ENCODE results near the gene SMIM27. TPM values are rescaled to one million over a fixed set of nuclear protein-coding genes. Genes with fewer than 3 reads are reported as not detected.

Gene SMIM27
- total and polyA plus RNA-seq, 9 of the 15 experiments (the other 6 are each of a cell fraction or from before 2014, with no cell fraction given): 2.9 to 16.1 (median 7.9) TPM

DNA sequence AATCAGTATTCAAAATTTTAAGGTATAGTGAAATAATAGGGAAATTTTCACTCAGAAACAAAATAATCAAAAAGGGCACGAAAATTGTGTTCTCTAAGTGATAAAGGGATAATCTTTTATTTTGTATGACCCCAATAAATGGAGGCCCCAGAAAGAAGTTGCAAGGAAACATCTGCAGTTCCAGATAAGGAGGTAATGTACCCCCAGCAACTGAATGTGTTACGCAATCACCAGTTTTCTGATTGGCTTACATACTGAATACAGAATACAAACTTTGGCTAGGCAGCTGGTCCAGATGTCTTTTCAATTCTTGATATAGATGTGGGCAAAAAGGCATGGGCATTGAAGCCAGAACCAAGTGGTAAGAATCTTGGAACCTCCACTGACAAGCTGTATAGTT lies 2.0 kb downstream of the SMIM27 start (continued):
- TF ChIP-seq, protein P1, sequence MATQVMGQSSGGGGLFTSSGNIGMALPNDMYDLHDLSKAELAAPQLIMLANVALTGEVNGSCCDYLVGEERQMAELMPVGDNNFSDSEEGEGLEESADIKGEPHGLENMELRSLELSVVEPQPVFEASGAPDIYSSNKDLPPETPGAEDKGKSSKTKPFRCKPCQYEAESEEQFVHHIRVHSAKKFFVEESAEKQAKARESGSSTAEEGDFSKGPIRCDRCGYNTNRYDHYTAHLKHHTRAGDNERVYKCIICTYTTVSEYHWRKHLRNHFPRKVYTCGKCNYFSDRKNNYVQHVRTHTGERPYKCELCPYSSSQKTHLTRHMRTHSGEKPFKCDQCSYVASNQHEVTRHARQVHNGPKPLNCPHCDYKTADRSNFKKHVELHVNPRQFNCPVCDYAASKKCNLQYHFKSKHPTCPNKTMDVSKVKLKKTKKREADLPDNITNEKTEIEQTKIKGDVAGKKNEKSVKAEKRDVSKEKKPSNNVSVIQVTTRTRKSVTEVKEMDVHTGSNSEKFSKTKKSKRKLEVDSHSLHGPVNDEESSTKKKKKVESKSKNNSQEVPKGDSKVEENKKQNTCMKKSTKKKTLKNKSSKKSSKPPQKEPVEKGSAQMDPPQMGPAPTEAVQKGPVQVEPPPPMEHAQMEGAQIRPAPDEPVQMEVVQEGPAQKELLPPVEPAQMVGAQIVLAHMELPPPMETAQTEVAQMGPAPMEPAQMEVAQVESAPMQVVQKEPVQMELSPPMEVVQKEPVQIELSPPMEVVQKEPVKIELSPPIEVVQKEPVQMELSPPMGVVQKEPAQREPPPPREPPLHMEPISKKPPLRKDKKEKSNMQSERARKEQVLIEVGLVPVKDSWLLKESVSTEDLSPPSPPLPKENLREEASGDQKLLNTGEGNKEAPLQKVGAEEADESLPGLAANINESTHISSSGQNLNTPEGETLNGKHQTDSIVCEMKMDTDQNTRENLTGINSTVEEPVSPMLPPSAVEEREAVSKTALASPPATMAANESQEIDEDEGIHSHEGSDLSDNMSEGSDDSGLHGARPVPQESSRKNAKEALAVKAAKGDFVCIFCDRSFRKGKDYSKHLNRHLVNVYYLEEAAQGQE (IDR thresholded peaks at IDR 0.05; ENCODE audit: borderline replicate concordance): no peak
- TF ChIP-seq, protein P1 (CRISPR knock-in tag; IDR thresholded peaks at IDR 0.05; ENCODE audit: low read depth): no peak
- TF ChIP-seq MED1 (CRISPR knock-in tag; IDR thresholded peaks at IDR 0.05; ENCODE audit: borderline replicate concordance) (no peak), FUS (optimal IDR thresholded peaks at IDR 0.05; ENCODE audit: low read depth, low read length) (no peak), MYNN (IDR thresholded peaks at IDR 0.05) (no peak), MYNN (CRISPR knock-in tag; IDR thresholded peaks at IDR 0.05) (no peak), KLF13 (tag; IDR thresholded peaks at IDR 0.05; ENCODE audit: borderline replicate concordance, low read depth) (no peak)
- TF ChIP-seq, protein P2, sequence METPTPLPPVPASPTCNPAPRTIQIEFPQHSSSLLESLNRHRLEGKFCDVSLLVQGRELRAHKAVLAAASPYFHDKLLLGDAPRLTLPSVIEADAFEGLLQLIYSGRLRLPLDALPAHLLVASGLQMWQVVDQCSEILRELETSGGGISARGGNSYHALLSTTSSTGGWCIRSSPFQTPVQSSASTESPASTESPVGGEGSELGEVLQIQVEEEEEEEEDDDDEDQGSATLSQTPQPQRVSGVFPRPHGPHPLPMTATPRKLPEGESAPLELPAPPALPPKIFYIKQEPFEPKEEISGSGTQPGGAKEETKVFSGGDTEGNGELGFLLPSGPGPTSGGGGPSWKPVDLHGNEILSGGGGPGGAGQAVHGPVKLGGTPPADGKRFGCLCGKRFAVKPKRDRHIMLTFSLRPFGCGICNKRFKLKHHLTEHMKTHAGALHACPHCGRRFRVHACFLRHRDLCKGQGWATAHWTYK (CRISPR knock-in tag; IDR thresholded peaks at IDR 0.05): no peak
